ENCODE results near the gene OSM. TPM values are rescaled to one million over a fixed set of nuclear protein-coding genes. Genes with fewer than 3 reads are reported as not detected.

Gene OSM
- total RNA-seq, 1 donor: 240 TPM

DNA sequence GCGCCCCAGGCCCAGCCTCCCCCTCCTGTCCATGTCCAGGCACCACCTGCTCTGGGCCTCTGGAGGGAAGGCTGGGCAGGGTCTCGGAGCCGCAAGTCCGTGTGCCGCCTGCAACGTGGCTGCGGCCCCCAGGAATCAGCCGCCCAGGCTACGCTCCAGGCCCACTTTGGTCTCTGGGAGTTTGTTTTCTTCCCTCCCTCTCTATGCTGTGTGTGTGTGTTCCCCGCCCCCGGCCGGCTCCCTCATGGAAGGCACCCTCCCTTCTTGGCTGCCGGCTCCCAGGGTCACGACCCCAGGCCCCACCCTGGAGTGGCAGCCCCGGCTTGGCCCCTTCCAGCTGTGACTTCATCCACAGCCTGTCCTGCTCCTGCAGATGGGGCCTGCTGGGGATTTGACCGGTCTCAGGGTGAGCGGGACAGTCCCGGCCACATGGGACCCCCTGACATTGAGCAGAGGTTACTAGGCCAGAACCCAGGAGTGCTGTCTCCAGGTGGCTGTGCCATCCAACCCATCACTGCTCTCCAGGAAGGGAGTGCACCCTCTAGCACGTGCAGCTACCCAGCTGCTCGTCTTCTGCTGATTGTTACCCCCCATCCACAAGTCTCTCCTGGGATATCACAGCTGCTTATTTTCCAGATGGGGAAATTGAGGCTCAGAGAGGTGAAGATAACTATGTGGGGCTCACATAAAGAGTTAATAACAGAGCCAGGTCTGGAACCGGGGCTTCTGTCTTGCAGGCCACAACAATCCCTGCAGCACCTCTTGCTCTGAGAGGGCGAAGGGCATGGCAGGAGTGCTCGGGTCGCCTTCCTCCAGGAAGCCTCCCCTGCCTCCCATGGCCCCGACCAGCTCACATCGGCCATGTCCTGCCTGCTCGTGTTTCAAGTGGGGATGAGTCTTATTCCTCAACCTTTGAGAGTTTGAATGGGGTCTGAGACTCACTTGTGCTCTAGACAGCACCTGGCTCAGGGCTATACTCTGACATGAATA lies 17.3 kb downstream of the OSM start:
- Histone ChIP-seq H3K27me3 (ENCODE audit: insufficient read depth, low read length) (peaks cover 18% of the 10 kb centered on the region), H3K9me3 (ENCODE audit: low read depth, low read length) (no peaks in the 10 kb centered on the region), H3K4me3 (ENCODE audit: low read length) (no peak overlapping the region), H3K4me1 (ENCODE audit: insufficient read depth, low read length) (peaks cover 32% of the 10 kb centered on the region)

DNA sequence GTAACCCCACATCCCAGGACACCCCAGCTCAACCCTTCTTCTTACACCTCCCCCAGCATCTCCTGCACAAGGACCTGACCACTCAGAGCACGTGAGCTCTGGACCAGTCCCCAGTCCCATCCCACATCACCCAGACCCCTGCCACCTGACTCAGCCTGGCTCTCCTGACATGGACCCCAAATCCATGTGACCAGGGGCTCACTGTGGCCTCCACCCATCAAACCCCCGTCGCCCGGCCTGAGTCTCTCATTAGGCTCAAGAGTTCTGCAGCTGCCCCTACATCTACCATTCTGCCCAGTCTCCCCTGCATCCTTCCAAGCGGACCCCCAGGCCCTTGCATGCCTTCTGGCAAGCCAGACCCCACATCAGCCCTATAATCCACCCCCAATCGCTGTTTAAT lies 18.2 kb downstream of the OSM start:
- Histone ChIP-seq H3K4me3 (ENCODE audit: low read length) (no peak overlapping the region), H3K27me3 (ENCODE audit: insufficient read depth, low read length) (peaks cover 18% of the 10 kb centered on the region), H3K4me1 (ENCODE audit: insufficient read depth, low read length) (peaks cover 29% of the 10 kb centered on the region), H3K9me3 (ENCODE audit: low read depth, low read length) (no peaks in the 10 kb centered on the region)

DNA sequence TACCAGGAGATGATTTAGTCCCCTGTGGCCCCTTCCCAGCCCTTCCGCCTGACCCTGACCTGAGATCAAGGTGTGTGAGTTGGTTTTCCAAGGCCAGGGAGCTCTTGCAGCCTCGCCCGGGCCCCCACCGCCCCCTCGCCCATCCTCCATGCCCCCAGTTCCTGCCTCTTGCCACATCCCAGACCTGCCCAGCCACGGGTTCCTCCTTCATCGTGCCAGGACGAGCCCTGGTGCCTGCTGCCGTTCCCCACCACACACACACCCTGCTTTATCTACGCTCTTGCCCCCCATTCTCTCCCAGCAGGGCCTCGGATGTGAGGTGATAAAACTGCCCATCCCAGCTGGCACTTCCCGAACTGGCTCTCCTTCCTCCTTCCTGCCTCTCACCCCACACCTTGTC lies 18.7 kb downstream of the OSM start:
- H3K4me3 ChIP-seq (ENCODE audit: low read length): no peak overlapping the region
- no peaks in the 10 kb centered on the region for H3K9me3 ChIP-seq (ENCODE audit: low read depth, low read length)
- peaks cover 26% of the 10 kb centered on the region for H3K4me1 ChIP-seq (ENCODE audit: insufficient read depth, low read length)
- H3K27me3 ChIP-seq (ENCODE audit: insufficient read depth, low read length): peaks cover 18% of the 10 kb centered on the region

DNA sequence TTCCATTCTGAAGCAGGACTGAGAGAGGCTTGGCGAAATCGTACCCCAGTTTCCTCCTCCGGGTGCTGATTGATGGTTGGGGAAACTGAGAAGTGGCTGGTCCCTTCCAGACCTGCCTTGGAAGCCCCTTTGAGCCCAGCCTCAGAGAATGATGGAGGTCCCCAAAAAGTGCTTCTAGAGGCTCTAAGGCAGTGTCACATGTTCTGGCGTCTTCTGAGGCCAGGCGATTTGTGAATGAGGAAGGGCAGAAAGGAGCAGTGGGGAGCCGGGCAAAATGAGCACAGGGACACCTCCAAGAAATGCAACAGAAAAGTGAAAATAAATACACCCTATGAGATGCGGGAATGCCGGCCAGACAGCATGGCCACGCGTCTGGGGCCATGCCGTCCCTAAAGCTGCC lies 19.1 kb downstream of the OSM start:
- no peak overlapping the region for H3K4me3 ChIP-seq (ENCODE audit: low read length)
- H3K27me3 ChIP-seq (ENCODE audit: insufficient read depth, low read length): peaks cover 18% of the 10 kb centered on the region
- H3K9me3 ChIP-seq (ENCODE audit: low read depth, low read length): no peaks in the 10 kb centered on the region
- peaks cover 22% of the 10 kb centered on the region for H3K4me1 ChIP-seq (ENCODE audit: insufficient read depth, low read length)

- peak overlapping the region; percentile 16 for H3K4me3 ChIP-seq (ENCODE audit: low read length)
- peaks cover 20% of the 10 kb centered on the region for H3K4me1 ChIP-seq (ENCODE audit: insufficient read depth, low read length)
Measured at GRCh38 chr22:30246814-30247376, 19.8 kb downstream of the OSM start.

GRCh38 chr22:30245985-30246813 lies 20.5 kb downstream of the OSM start, which contains the start of gene LIF:
LIF (minus strand) TSS chr22:30246759; CDS start chr22:30246695, 64 bp downstream.
- peak within 1 kb of the TSS; percentile 16 for H3K4me3 ChIP-seq (ENCODE audit: low read length)
- H3K4me1 ChIP-seq (ENCODE audit: insufficient read depth, low read length): peaks cover 20% of the 10 kb centered on the region
- peaks cover 18% of the 10 kb centered on the region for H3K27me3 ChIP-seq (ENCODE audit: insufficient read depth, low read length)
- no peaks in the 10 kb centered on the region for H3K9me3 ChIP-seq (ENCODE audit: low read depth, low read length)

More at GRCh38 chr22:30246814-30247376, 19.8 kb downstream of the OSM start:
- Histone ChIP-seq H3K9me3 (ENCODE audit: low read depth, low read length) (no peaks in the 10 kb centered on the region), H3K27me3 (ENCODE audit: insufficient read depth, low read length) (peaks cover 18% of the 10 kb centered on the region)

DNA sequence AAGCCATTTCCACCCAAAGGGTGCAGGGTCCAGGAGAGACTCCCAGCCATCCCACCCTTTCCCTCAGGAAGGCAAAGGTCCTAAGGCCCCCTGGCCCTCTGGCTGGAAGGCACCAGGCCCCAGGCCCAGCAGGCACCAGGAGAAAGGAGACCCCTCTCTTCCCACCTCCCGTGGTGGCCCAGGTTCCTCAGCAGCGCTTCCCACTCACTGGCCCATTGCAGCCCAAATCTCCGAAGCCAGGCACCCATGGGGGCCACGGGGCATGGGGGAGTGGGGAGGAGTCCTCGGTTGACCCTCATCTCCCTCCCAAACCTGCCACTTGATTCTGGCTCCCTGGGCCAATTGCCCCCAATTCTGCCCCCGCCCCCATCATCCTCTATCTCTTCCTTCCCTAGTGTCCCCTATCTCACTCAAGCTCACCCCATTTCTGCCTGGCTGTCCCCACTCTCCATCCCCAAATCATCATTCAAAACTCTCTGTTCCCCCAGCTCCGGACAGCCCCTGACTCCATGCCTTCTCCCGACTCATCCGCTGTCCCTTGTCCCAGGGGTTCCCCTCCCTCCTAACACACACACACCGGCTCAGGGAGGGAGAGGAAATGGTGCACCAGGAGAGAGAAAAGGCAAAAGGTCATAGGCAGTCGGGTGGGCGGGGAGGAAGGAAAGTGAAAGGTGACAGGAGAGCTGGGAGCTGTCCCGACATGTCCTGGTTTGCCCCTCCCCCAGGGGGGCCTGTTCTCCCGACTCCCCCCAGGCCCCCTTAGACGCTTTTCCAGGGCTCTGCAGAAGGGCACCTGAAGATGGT lies 21.3 kb downstream of the OSM start:
- H3K27me3 ChIP-seq (ENCODE audit: insufficient read depth, low read length): peaks cover 18% of the 10 kb centered on the region
- peaks cover 20% of the 10 kb centered on the region for H3K4me1 ChIP-seq (ENCODE audit: insufficient read depth, low read length)
- no peak overlapping the region for H3K4me3 ChIP-seq (ENCODE audit: low read length)
- no peaks in the 10 kb centered on the region for H3K9me3 ChIP-seq (ENCODE audit: low read depth, low read length)

GRCh38 chr22:30244641-30245040 lies 22.0 kb downstream of the OSM start:
- H3K9me3 ChIP-seq (ENCODE audit: low read depth, low read length): no peaks in the 10 kb centered on the region
- H3K4me1 ChIP-seq (ENCODE audit: insufficient read depth, low read length): peaks cover 20% of the 10 kb centered on the region
- no peak overlapping the region for H3K4me3 ChIP-seq (ENCODE audit: low read length)
- peaks cover 18% of the 10 kb centered on the region for H3K27me3 ChIP-seq (ENCODE audit: insufficient read depth, low read length)

DNA sequence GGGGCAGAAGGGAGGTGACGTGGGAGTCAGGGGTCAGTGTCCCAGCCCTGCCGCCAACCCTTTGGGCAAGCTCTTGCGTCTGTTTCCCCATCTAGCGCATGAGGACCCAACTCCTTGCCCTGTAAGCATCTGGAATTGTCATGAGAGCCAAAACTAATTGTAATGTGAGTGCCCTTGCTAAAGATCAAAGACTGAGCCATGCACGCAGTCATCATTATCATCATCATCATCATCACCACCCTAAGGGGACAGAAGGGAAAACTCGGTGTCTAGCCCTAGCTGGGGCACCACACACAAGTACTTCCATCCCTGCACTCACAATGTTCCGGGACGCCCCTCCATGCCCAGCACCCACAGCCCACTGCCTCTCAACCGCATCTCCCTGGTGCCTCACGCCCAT lies 22.6 kb downstream of the OSM start:
- H3K27me3 ChIP-seq (ENCODE audit: insufficient read depth, low read length): peaks cover 18% of the 10 kb centered on the region
- no peaks in the 10 kb centered on the region for H3K9me3 ChIP-seq (ENCODE audit: low read depth, low read length)
- H3K4me1 ChIP-seq (ENCODE audit: insufficient read depth, low read length): peaks cover 20% of the 10 kb centered on the region
- H3K4me3 ChIP-seq (ENCODE audit: low read length): no peak overlapping the region

DNA sequence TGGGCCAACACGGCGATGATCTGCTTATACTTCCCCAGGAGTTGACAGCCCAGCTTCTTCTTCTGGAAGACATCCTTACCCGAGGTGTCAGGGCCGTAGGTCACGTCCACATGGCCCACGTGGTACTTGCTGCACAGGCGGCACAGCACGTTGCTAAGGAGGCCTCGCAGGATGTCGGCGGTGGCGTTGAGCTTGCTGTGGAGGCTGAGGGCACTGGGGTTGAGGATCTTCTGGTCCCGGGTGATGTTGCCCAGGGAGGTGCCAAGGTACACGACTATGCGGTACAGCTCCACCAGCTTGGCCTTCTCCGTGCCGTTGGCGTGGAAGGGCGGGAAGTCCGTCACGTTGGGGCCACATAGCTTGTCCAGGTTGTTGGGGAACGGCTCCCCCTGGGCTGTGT lies 23.0 kb downstream of the OSM start:
- peaks cover 18% of the 10 kb centered on the region for H3K27me3 ChIP-seq (ENCODE audit: insufficient read depth, low read length)
- H3K9me3 ChIP-seq (ENCODE audit: low read depth, low read length): no peaks in the 10 kb centered on the region
- H3K4me1 ChIP-seq (ENCODE audit: insufficient read depth, low read length): peaks cover 20% of the 10 kb centered on the region
- H3K4me3 ChIP-seq (ENCODE audit: low read length): no peak overlapping the region

- peaks cover 8% of the 10 kb centered on the region for H3K27me3 ChIP-seq (ENCODE audit: insufficient read depth, low read length)
- peaks cover 12% of the 10 kb centered on the region for H3K4me1 ChIP-seq (ENCODE audit: insufficient read depth, low read length)
- no peaks in the 10 kb centered on the region for H3K9me3 ChIP-seq (ENCODE audit: low read depth, low read length)
- H3K4me3 ChIP-seq (ENCODE audit: low read length): no peak overlapping the region
Measured at GRCh38 chr22:30241576-30242371, 24.9 kb downstream of the OSM start.

- H3K4me3 ChIP-seq (ENCODE audit: low read length): no peak overlapping the region
- peaks cover 3% of the 10 kb centered on the region for H3K4me1 ChIP-seq (ENCODE audit: insufficient read depth, low read length)
- peaks cover 3% of the 10 kb centered on the region for H3K27me3 ChIP-seq (ENCODE audit: insufficient read depth, low read length)
- H3K9me3 ChIP-seq (ENCODE audit: low read depth, low read length): no peaks in the 10 kb centered on the region
Measured at GRCh38 chr22:30240541-30241417, 25.9 kb downstream of the OSM start.
